Fibroblast of villous mesenchyme (primary cell): ENCODE data around the gene TRAF3. TPM values are rescaled to one million over a fixed set of nuclear protein-coding genes. Genes with fewer than 3 reads are reported as not detected.

Source experiments
- DNase-seq: peaks from one replicate; pipeline ENCODE4 v3.0.0-alpha.2; 2010; ENCODE audit warnings: low read depth
- H3K4me3 ChIP-seq: 2 replicates; pipeline ENCODE4 v1.5.1; 2011; ENCODE audit warnings: low read depth, mild to moderate bottlenecking, low read length
- CTCF ChIP-seq: IDR thresholded peaks from 2 replicates; pipeline ENCODE4 v1.5.1; 2012; ENCODE audit warnings: low read depth, mild to moderate bottlenecking, low read length; ENCODE audit not compliant: insufficient read depth
- total RNA-seq: library from RNA; depleted of rRNA; stranded (reverse); fragments of >200 nt; gene quantifications from 2 replicates; pipeline ENCODE4 v1.2.3, GENCODE V29; 2012

Gene TRAF3
- total RNA-seq, 1 donor: 30.7 TPM

DNA sequence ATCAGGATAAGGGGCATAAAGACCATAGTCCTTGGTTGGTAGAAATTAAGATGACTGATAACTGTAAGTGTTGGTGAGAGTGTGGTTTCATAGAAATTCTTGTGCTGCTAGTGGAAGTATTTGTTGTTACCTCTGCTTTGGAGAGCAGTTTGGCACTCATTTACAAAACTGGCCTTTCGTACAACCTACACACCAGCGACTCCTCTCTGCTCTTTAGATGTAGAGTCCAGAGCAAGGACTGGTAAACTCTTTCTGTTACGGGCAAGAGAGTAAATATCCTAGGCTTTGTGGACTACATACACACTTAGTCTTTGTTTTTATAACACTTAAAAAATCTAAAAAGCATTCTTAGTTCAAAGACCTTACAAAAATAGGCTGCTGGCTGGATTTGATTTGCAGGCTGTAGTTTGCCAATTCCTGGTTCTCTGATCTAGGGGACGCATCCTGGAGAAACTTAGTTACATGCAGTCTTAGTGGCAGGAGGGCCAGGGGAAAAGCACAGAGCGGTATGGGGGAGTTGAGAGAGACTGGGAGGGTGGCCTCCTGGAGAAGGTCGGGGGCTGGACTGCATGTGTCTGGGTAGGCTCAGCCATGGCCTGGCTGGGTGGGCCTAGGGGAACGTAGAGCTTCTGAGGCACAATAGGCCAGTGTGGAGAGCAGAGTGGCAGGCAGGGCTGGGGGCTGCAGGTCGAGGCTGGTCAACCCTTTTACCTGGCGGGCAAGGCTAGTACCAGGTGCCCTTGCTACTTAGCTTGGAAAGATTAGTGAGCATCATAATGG is 89.9 kb downstream of the TRAF3 start:
- DNase-seq: no peak
- no peak overlapping the region for H3K4me3 ChIP-seq
- no peak for TF ChIP-seq CTCF

GRCh38 chr14:102867826-102868580 is 90.8 kb downstream of the TRAF3 start:
- no peak for TF ChIP-seq CTCF
- H3K4me3 ChIP-seq: no peak overlapping the region
- DNase-seq: no peak

- no peak for DNase-seq
- TF ChIP-seq CTCF: no peak
- no peak overlapping the region for H3K4me3 ChIP-seq
These were observed 91.8 kb downstream of the TRAF3 start for GRCh38 chr14:102868956-102869547.

DNA sequence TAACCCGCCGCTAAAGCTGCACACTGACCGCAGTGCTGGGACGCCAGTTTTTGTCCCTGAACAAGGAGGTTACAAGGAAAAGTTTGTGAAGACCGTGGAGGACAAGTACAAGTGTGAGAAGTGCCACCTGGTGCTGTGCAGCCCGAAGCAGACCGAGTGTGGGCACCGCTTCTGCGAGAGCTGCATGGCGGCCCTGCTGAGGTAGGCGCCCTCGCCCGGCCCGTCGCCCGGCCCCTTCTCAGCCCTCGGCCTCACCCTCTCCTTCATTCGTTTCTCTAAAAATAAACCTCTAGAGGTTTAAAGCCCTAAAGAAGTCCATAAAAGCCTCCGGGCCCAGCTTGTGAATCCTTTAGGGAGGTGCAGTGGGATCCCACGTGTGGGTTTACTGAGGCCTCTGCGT is 93.0 kb downstream of the TRAF3 start:
- TF ChIP-seq CTCF: no peak
- no peak for DNase-seq
- no peak overlapping the region for H3K4me3 ChIP-seq

GRCh38 chr14:102870994-102871831 is 94.0 kb downstream of the TRAF3 start:
- TF ChIP-seq CTCF: no peak
- DNase-seq: no peak
- H3K4me3 ChIP-seq: no peak overlapping the region

DNA sequence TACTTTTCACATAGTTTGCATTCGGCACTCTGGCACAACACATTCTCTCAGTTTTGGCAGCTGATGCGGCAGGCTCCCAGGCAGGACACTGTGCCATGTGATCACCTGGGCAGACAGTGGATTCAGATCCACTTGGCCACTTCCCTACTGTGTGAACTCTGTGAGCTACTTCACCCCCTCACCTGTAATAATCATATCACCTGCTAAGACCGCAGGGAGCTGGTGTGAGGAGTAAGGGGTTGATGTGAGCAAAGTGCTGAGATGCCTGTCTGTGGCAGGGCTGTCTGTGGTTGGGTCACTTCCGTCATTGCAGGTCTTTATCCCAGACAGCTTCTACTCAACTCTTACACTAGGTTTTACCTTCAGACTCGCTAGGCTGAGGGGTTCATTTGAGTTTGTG is 94.8 kb downstream of the TRAF3 start:
- TF ChIP-seq CTCF: no peak
- no peak overlapping the region for H3K4me3 ChIP-seq
- no peak for DNase-seq
